ENCODE data around the gene PWWP2A.

The PWWP2A gene

DNA sequence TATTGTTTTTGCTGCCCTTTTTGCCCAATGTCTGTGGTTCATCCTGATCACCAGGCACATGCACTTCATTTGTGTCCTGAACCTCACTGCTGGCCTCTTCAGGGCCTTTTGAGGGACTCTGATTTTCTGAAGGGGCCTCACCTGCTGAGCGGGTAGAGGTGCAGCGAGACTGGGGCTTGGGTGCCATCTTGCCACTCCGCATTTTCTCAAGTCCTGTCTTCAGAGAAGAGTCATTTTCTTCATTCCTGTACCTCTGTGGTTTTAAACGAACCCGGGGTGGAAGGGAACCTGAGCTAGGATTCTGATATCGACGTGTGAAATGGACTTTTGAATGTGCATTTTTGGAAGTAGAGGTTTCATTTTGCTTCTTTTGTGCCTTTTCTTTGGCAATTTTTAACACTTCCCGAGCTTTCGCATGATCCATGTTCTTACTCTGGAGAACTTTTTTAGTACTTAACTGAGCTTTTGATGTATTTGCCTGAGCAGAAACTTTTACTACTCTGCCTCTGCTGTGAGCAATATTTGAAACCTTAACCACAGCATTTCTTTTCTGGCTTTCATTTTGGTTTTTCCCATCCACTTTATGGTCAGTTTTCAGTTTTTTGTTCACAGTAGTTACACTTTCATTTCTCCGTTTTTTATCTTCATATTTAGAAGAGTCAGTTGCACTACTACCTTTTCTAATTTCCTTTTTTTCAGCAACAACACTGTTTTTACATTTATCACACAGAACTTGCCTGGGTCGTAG, 26.1 kb downstream of the PWWP2A start:
- WGBS, 2 experiments (ENCODE audit: insufficient coverage in 2 of 2) = 95 to 98% methylated on average over 6 to 10 of the region's 11 CpGs
- Histone ChIP-seq H3K36me3 (ENCODE audit: control insufficient read depth, insufficient read depth, low read length) (peaks cover 33% of the 10 kb centered on the region), H3K27ac (ENCODE audit: low read depth, low read length, severe bottlenecking) (no peak overlapping the region), H3K4me1 (ENCODE audit: control insufficient read depth, insufficient read depth, low read length, poor library complexity, severe bottlenecking) (no peaks in the 10 kb centered on the region), H3K4me3 (ENCODE audit: extremely low read depth, insufficient read depth, low read length, poor library complexity, severe bottlenecking) (no peak overlapping the region), H3K9me3 (ENCODE audit: control insufficient read depth, low read length) (no peaks in the 10 kb centered on the region)

DNA sequence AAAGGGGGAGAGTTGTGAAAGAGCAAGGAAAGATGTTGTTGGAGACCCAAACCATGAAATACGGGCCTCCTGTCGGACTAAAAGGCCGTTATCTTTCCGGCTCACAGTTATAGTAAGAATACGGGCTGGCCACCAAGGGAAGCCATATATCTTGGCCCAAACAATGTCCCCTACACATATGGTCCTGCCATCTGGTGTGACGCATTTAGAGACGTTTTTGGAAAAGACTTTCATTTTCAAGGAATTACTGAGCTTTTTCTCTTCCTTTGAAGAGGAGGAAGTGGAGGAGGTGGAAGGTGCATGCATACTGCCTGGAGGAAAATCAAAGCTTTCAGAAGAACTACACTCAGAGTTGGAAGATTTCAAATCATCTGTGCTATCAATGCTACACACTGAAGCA, 26.7 kb downstream of the PWWP2A start:
- Histone ChIP-seq H3K4me3 (ENCODE audit: extremely low read depth, insufficient read depth, low read length, poor library complexity, severe bottlenecking) (no peak overlapping the region), H3K36me3 (ENCODE audit: control insufficient read depth, insufficient read depth, low read length) (peaks cover 27% of the 10 kb centered on the region), H3K4me1 (ENCODE audit: control insufficient read depth, insufficient read depth, low read length, poor library complexity, severe bottlenecking) (peaks cover under 1% of the 10 kb centered on the region), H3K27ac (ENCODE audit: low read depth, low read length, severe bottlenecking) (no peak overlapping the region), H3K9me3 (ENCODE audit: control insufficient read depth, low read length) (no peaks in the 10 kb centered on the region)
- WGBS, 2 experiments (ENCODE audit: insufficient coverage in 2 of 2) = 80 to 93% methylated on average over 1 to 6 of the region's 7 CpGs

DNA sequence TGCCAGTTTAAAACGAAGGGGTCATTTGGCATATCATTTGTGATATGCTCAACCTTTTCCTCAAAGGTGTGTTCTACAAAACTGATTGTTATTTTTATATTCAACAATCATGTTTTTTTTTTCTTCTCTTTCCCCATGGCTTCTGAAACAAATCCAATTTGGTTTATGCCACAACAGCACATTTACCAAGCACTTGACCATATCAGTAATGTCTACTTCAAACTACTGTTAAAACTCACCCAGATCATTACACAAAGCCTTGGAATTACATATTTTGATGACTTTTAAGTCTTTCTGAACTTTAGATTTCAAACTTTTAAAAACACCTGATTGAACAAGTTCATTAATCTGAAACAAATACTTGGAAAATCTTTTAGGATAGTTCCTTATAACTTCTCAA, 29.2 kb downstream of the PWWP2A start:
- peaks cover 5% of the 10 kb centered on the region for H3K4me1 ChIP-seq (ENCODE audit: control insufficient read depth, insufficient read depth, low read length, poor library complexity, severe bottlenecking)
- no CpG with 5 or more reads among the region's 1 CpG for WGBS, 2 experiments (ENCODE audit: insufficient coverage in 2 of 2)
- peaks cover 26% of the 10 kb centered on the region for H3K36me3 ChIP-seq (ENCODE audit: control insufficient read depth, insufficient read depth, low read length)
- no peak overlapping the region for H3K27ac ChIP-seq (ENCODE audit: low read depth, low read length, severe bottlenecking)
- no peak overlapping the region for H3K4me3 ChIP-seq (ENCODE audit: extremely low read depth, insufficient read depth, low read length, poor library complexity, severe bottlenecking)
- H3K9me3 ChIP-seq (ENCODE audit: control insufficient read depth, low read length) = no peaks in the 10 kb centered on the region

DNA sequence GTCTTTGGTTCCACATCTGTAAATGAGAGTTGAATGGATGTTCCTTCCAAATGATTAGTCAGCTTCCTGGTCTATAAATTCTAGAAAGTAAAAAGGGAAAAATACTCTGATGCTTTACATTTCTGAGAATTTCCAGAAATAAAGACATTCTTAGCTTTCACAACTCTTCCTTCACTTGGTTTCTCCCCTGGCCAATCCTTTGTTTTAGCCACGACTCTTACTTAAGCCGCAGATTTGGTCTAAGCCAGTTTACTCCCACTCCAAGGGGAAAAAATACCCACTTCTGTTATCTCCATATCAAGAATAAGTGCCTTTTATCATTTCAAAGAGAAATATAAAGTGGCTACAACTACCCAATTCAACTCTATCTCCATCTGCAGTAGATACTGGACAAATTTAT, 29.7 kb downstream of the PWWP2A start:
- H3K4me1 ChIP-seq (ENCODE audit: control insufficient read depth, insufficient read depth, low read length, poor library complexity, severe bottlenecking) = peaks cover 5% of the 10 kb centered on the region
- peaks cover 26% of the 10 kb centered on the region for H3K36me3 ChIP-seq (ENCODE audit: control insufficient read depth, insufficient read depth, low read length)
- no peak overlapping the region for H3K4me3 ChIP-seq (ENCODE audit: extremely low read depth, insufficient read depth, low read length, poor library complexity, severe bottlenecking)
- H3K27ac ChIP-seq (ENCODE audit: low read depth, low read length, severe bottlenecking) = no peak overlapping the region
- 100% methylated on average over 2 of the region's 2 CpGs; no CpG with 5 or more reads in 1 of the 2 experiments for WGBS, 2 experiments (ENCODE audit: insufficient coverage in 2 of 2)
- H3K9me3 ChIP-seq (ENCODE audit: control insufficient read depth, low read length) = no peaks in the 10 kb centered on the region

DNA sequence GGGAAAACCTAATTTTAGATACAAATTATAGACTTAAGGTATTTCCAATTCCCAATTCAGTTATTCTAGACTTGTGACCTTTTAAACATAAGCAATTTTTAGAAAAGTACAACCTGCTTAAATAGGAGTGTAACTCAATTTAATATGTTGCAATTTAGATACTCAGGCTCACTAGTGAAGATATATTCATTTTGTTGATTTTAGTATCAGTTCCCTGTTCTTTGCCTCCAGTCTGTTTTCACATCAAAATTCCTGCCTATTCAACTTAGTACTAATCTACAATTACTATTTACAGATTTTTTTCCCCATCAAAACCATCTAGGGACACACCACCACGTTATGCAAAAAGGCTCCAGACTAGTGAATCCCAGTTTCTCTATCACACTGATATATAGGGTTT, 30.4 kb downstream of the PWWP2A start:
- peaks cover 5% of the 10 kb centered on the region for H3K4me1 ChIP-seq (ENCODE audit: control insufficient read depth, insufficient read depth, low read length, poor library complexity, severe bottlenecking)
- H3K4me3 ChIP-seq (ENCODE audit: extremely low read depth, insufficient read depth, low read length, poor library complexity, severe bottlenecking) = no peak overlapping the region
- no peaks in the 10 kb centered on the region for H3K9me3 ChIP-seq (ENCODE audit: control insufficient read depth, low read length)
- peaks cover 19% of the 10 kb centered on the region for H3K36me3 ChIP-seq (ENCODE audit: control insufficient read depth, insufficient read depth, low read length)
- no peak overlapping the region for H3K27ac ChIP-seq (ENCODE audit: low read depth, low read length, severe bottlenecking)
- WGBS, 2 experiments (ENCODE audit: insufficient coverage in 2 of 2) = no CpG with 5 or more reads among the region's 1 CpG

DNA sequence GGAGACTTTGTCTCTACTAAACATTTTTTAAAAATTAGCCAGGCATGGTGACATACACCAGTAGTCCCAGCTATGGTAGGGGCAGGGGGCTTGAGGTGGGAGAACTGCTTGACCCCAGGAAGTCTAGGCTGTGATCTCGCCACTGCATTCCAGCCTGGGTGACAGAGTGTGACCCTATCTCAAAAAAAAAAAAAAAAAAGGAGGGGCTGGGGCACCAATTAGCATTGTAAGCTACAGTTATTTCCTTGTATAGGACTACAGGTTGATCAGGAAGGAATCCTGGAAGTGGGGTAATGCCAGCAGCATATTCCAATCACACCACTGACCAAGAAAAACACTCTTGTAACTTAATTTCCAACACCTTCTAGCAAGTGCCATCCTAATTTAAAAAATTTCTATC, 32.1 kb downstream of the PWWP2A start:
- no peak overlapping the region for H3K4me3 ChIP-seq (ENCODE audit: extremely low read depth, insufficient read depth, low read length, poor library complexity, severe bottlenecking)
- peak overlapping the region; percentile 11 for H3K27ac ChIP-seq (ENCODE audit: low read depth, low read length, severe bottlenecking)
- WGBS, 2 experiments (ENCODE audit: insufficient coverage in 2 of 2) = no CpG with 5 or more reads among the region's 1 CpG
- peaks cover 3% of the 10 kb centered on the region for H3K36me3 ChIP-seq (ENCODE audit: control insufficient read depth, insufficient read depth, low read length)
- no peaks in the 10 kb centered on the region for H3K9me3 ChIP-seq (ENCODE audit: control insufficient read depth, low read length)
- H3K4me1 ChIP-seq (ENCODE audit: control insufficient read depth, insufficient read depth, low read length, poor library complexity, severe bottlenecking) = peaks cover 18% of the 10 kb centered on the region

DNA sequence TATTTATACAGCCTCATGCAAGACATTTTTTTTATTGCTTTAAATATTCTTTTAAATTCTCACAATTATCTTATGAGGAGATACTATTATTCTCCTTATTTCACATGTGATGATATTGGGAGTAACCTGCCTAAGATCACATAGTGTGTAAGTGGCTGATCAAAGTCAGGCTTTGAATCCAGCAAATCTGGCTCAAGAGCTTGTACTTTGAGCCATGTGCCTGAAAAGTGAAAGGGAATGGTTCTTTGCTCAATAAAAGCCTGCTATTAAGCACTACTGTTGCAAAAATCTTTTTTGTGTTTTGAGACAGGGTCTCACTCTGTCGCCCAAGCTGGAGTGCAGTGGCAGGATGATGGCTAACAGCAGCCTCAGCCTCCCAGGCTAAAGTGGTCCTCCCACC, 35.1 kb downstream of the PWWP2A start:
- no peaks in the 10 kb centered on the region for H3K36me3 ChIP-seq (ENCODE audit: control insufficient read depth, insufficient read depth, low read length)
- no peak overlapping the region for H3K4me3 ChIP-seq (ENCODE audit: extremely low read depth, insufficient read depth, low read length, poor library complexity, severe bottlenecking)
- peaks cover 18% of the 10 kb centered on the region for H3K4me1 ChIP-seq (ENCODE audit: control insufficient read depth, insufficient read depth, low read length, poor library complexity, severe bottlenecking)
- WGBS, 2 experiments (ENCODE audit: insufficient coverage in 2 of 2) = 100% methylated on average over 1 of the region's 1 CpG
- H3K9me3 ChIP-seq (ENCODE audit: control insufficient read depth, low read length) = no peaks in the 10 kb centered on the region
- no peak overlapping the region for H3K27ac ChIP-seq (ENCODE audit: low read depth, low read length, severe bottlenecking)

DNA sequence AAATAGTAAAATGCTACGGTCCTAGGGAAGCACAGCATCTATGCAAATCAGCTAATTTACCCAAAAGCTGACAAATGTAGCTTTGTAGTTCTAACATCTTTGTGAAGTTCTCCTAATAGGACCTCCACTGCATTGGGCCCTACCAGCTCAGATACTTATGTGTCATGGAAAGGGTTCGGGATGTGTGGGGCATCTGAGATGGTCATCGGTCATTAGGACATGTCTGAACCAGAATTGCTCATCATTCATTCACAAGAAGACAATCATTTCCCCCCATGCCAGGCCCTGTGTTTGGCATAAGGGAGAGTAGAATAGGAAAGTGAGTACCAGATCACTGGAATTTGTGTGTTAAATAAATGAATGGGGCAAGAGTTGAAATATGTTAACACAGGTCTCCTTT, 35.7 kb downstream of the PWWP2A start:
- H3K27ac ChIP-seq (ENCODE audit: low read depth, low read length, severe bottlenecking) = peak overlapping the region; percentile 13

DNA sequence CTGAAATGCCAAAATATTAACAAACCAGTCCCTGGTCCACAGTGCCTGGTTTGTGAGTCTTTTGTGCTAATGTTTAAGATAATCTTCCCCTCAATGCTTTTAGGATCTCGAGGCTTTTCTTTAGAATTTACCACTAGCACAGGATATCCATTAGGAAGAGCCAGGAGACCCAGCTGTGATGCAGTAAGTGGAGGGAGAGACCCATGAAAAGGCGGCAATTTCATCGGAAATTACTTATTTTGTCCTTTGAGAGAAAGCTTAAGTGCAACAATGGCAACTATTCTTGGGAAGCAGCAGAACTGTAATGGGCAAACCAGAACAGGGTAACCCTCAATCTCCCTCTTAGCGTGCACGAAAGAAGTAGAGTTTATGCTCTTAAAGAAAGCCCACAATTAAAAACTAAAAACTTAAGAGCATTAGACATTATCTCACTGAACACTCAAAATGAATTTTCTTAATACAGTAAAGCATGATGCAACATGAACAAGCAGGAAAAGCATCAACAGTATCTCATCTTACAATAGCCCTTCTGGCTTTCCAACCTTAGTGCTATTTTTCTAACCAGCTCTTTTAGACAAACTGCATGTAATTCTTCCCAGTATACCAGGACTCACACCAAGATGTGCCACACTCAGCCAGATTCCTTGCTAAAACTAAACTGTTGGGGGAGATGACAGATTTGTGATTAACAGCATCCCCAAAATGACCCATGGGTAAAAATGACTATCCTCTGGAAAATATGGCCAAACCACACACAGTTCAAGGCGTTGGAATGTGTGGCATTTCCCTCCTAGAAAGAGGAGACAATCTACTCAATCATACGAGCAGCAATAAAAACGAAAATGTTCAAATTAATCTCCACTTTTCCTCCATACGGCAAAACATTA, 36.4 kb downstream of the PWWP2A start:
- peaks cover 18% of the 10 kb centered on the region for H3K4me1 ChIP-seq (ENCODE audit: control insufficient read depth, insufficient read depth, low read length, poor library complexity, severe bottlenecking)
- H3K9me3 ChIP-seq (ENCODE audit: control insufficient read depth, low read length) = no peaks in the 10 kb centered on the region
- H3K4me3 ChIP-seq (ENCODE audit: extremely low read depth, insufficient read depth, low read length, poor library complexity, severe bottlenecking) = no peak overlapping the region
- 84 to 86% methylated on average over 7 to 8 of the region's 9 CpGs for WGBS, 2 experiments (ENCODE audit: insufficient coverage in 2 of 2)
- peaks cover 6% of the 10 kb centered on the region for H3K36me3 ChIP-seq (ENCODE audit: control insufficient read depth, insufficient read depth, low read length)
- peak overlapping the region; percentile 13 for H3K27ac ChIP-seq (ENCODE audit: low read depth, low read length, severe bottlenecking)

More for the DNA sequence above, 35.7 kb downstream of the PWWP2A start:
- Histone ChIP-seq H3K9me3 (ENCODE audit: control insufficient read depth, low read length) (no peaks in the 10 kb centered on the region), H3K36me3 (ENCODE audit: control insufficient read depth, insufficient read depth, low read length) (peaks cover under 1% of the 10 kb centered on the region), H3K4me1 (ENCODE audit: control insufficient read depth, insufficient read depth, low read length, poor library complexity, severe bottlenecking) (peaks cover 18% of the 10 kb centered on the region), H3K4me3 (ENCODE audit: extremely low read depth, insufficient read depth, low read length, poor library complexity, severe bottlenecking) (no peak overlapping the region)
- 67 to 88% methylated on average over 1 of the region's 3 CpGs for WGBS, 2 experiments (ENCODE audit: insufficient coverage in 2 of 2)

DNA sequence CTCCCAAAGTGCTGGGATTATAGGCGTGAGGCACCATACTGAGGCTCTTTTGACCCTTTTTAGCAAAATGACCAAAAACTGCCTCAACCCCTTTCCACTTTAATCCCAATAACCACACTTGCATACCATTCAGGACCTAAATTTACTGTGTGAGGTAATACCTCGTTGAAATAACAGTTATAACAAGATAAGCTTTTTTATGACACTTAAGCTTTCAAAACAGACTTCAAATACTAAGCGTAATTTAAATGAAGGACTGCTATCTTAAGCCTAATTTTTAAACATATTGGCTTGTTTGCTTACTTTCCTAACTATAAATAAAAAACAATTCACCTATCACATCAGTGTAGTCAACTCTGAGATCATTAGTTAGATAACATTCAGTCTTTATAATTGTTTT, 37.8 kb downstream of the PWWP2A start:
- H3K36me3 ChIP-seq (ENCODE audit: control insufficient read depth, insufficient read depth, low read length) = peaks cover 10% of the 10 kb centered on the region
- H3K9me3 ChIP-seq (ENCODE audit: control insufficient read depth, low read length) = no peaks in the 10 kb centered on the region
- H3K27ac ChIP-seq (ENCODE audit: low read depth, low read length, severe bottlenecking) = no peak overlapping the region
- H3K4me3 ChIP-seq (ENCODE audit: extremely low read depth, insufficient read depth, low read length, poor library complexity, severe bottlenecking) = no peak overlapping the region
- WGBS, 2 experiments (ENCODE audit: insufficient coverage in 2 of 2) = 50 to 93% methylated on average over 1 to 2 of the region's 3 CpGs
- peaks cover 13% of the 10 kb centered on the region for H3K4me1 ChIP-seq (ENCODE audit: control insufficient read depth, insufficient read depth, low read length, poor library complexity, severe bottlenecking)

DNA sequence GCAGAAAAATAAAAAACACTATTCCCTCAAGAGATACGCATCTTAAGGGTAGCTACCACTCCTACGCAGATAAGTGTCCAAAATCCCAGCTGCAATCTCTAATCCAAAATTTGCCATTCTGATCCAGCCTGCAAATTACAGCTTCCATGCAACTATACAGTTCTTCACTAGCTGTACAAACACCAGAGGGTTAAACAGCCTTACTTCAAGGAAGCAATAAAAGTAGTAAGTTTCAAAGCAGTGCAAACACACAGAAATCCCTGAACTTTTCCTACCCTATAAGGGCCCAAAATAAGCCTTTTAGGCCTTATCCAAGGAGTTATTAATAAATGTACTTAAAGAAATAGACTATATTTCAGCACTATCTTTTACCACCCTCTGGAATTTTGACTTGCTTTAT, 39.5 kb downstream of the PWWP2A start:
- no peak overlapping the region for H3K4me3 ChIP-seq (ENCODE audit: extremely low read depth, insufficient read depth, low read length, poor library complexity, severe bottlenecking)
- H3K27ac ChIP-seq (ENCODE audit: low read depth, low read length, severe bottlenecking) = no peak overlapping the region
- H3K36me3 ChIP-seq (ENCODE audit: control insufficient read depth, insufficient read depth, low read length) = peaks cover 10% of the 10 kb centered on the region
- H3K4me1 ChIP-seq (ENCODE audit: control insufficient read depth, insufficient read depth, low read length, poor library complexity, severe bottlenecking) = peaks cover 13% of the 10 kb centered on the region
- no peaks in the 10 kb centered on the region for H3K9me3 ChIP-seq (ENCODE audit: control insufficient read depth, low read length)
- WGBS, 2 experiments (ENCODE audit: insufficient coverage in 2 of 2) = 80 to 92% methylated on average over 2 of the region's 2 CpGs

All from mesodermal cell (in vitro differentiated cells).